Measurements from ENCODE around the gene GATM. TPM values are rescaled to one million over a fixed set of nuclear protein-coding genes. Genes with fewer than 3 reads are reported as not detected.
"Not testable (repeated sequence)": the region's sequence is repeated elsewhere in the genome, so short reads cannot be mapped to it uniquely, and the experiment has no call there.

The GATM gene
- total RNA-seq, 1 donor from 2014 or later = 26.8 TPM

DNA sequence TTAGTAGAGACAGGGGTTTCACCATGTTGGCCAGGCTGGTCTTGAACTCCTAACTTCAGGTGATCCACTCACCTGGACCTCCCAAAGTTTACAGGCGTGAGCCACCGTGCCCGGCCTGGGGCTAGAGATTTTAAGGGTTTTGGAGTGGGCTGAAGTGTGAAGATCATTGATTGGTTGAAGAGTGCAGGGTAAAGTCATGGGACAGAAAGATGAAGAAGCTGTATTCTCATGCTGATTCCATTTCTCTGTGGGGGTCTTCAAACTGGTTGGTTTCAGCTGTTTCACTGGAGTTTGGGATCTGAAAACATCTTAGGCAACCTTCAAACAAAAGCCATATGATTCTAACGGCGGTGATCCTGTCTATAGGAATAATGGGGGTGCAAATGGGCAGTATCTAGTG lies 52.1 kb downstream of the GATM start:
- TF ChIP-seq, protein P1, sequence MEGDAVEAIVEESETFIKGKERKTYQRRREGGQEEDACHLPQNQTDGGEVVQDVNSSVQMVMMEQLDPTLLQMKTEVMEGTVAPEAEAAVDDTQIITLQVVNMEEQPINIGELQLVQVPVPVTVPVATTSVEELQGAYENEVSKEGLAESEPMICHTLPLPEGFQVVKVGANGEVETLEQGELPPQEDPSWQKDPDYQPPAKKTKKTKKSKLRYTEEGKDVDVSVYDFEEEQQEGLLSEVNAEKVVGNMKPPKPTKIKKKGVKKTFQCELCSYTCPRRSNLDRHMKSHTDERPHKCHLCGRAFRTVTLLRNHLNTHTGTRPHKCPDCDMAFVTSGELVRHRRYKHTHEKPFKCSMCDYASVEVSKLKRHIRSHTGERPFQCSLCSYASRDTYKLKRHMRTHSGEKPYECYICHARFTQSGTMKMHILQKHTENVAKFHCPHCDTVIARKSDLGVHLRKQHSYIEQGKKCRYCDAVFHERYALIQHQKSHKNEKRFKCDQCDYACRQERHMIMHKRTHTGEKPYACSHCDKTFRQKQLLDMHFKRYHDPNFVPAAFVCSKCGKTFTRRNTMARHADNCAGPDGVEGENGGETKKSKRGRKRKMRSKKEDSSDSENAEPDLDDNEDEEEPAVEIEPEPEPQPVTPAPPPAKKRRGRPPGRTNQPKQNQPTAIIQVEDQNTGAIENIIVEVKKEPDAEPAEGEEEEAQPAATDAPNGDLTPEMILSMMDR (conservative IDR thresholded peaks at IDR 0.05) = no peak
- no peak overlapping the region for H3K4me3 Mint-ChIP-seq
- H3K27ac Mint-ChIP-seq = no peak overlapping the region

DNA sequence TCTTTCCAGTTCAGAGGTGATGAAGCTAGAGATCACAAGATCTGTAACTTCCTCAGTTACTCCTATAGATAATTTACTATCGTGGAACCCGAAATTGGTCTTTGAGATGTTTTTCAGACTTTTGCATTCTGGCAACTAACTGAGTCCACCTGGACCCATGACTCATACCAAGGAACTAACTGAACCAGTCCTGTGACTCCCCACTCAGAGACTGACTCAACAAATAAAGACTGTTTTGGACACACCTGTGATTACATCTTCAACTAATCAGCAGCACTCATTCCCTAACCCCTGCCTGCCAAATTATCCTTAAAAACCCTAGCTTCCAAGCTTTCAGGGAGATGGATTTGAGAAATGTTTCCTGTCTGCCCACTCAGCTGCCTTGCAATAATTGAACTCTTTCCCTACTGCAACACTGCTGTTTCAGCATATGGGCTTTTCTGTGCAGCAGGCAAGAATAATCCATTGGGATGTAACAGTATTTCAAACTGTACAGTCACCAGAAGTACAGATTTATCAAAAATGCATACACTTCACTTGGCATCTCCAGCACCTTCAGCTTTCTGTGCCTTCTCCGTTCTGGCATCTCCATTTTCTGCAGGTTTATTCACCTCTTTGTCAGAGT lies 57.7 kb downstream of the GATM start:
- TF ChIP-seq, protein P1 (conservative IDR thresholded peaks at IDR 0.05) = no peak
- peaks cover 7% of the 10 kb centered on the region for H3K4me1 Mint-ChIP-seq (ENCODE audit: unreplicated experiment)
- peaks cover 5% of the 10 kb centered on the region for H3K27me3 Mint-ChIP-seq
- no peaks in the 10 kb centered on the region for H3K36me3 Mint-ChIP-seq
- H3K9me3 Mint-ChIP-seq = peaks cover 11% of the 10 kb centered on the region
- H3K4me3 Mint-ChIP-seq = no peak overlapping the region
- no peak overlapping the region for H3K27ac Mint-ChIP-seq
- no peak for DNase-seq (ENCODE audit: extremely low spot score, unreplicated experiment)

More for the DNA sequence above, 52.1 kb downstream of the GATM start:
- DNase-seq (ENCODE audit: extremely low spot score, unreplicated experiment) = no peak
- Mint-ChIP-seq H3K27me3 (peaks cover 5% of the 10 kb centered on the region), H3K36me3 (no peaks in the 10 kb centered on the region), H3K4me1 (ENCODE audit: unreplicated experiment) (no peaks in the 10 kb centered on the region), H3K9me3 (peaks cover under 1% of the 10 kb centered on the region)

DNA sequence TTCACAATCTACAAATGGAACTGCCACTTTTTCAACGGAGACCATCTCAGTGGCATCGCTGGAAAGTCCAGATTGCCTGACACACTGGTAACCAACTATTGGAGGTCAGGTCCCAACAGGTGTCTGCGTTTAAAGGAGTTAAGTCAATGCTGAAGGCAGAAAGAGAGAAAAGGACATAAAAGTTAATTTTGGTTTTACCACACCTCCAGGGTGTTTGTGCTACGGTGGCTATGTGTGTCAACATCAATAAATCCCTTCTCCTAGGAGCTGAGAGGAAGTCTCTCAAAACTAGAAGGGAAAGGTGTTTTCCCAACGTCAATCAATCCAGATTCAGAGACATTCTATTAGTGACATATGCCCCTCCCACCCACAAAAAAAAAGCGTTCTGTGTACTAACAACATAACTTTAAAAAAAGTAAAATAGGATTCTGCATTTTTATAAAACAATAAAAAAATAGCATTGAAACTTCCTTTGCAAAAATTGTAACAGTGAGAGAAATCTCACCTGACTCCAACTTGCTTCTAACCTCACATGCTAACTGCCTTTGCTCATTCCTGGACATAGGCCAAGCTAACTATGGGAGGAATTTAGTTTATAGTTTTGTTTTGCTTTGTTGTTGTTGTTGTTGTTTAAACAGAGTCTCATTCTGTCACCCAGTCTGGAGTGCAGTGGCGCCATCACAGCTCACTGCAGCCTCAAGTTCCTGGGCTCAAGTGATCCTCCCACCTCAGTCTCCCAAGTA lies 58.7 kb downstream of the GATM start:
- H3K36me3 Mint-ChIP-seq = no peaks in the 10 kb centered on the region
- peaks cover 11% of the 10 kb centered on the region for H3K9me3 Mint-ChIP-seq
- no peak overlapping the region for H3K4me3 Mint-ChIP-seq
- H3K27ac Mint-ChIP-seq = no peak overlapping the region
- DNase-seq (ENCODE audit: extremely low spot score, unreplicated experiment) = no peak
- peaks cover 5% of the 10 kb centered on the region for H3K27me3 Mint-ChIP-seq
- H3K4me1 Mint-ChIP-seq (ENCODE audit: unreplicated experiment) = peaks cover 7% of the 10 kb centered on the region
- TF ChIP-seq, protein P1 (conservative IDR thresholded peaks at IDR 0.05) = no peak

DNA sequence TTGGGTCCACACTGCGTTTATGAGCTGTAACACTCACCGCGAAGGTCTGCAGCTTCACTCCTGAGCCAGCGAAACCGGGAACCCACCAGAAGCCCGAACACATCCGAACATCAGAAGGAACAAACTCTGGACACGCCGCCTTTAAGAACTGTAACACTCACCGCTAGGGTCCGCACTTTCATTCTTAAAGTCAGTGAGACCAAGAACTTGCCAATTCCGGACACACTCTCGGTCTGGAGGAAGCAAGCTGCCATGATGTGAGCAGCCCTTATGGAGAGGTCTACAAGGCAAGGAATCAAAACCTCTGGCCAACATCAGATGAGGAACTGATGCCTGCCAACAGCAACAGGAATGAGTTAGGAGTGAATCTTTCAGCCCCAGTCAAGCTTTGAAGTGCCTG lies 63.4 kb downstream of the GATM start:
- DNase-seq (ENCODE audit: extremely low spot score, unreplicated experiment) = no peak
- no peaks in the 10 kb centered on the region for H3K4me1 Mint-ChIP-seq (ENCODE audit: unreplicated experiment)
- no peaks in the 10 kb centered on the region for H3K36me3 Mint-ChIP-seq
- TF ChIP-seq, protein P1 (conservative IDR thresholded peaks at IDR 0.05) = no peak
- no peak overlapping the region for H3K27ac Mint-ChIP-seq
- H3K9me3 Mint-ChIP-seq = no peaks in the 10 kb centered on the region
- peaks cover 5% of the 10 kb centered on the region for H3K27me3 Mint-ChIP-seq
- H3K4me3 Mint-ChIP-seq = no peak overlapping the region

DNA sequence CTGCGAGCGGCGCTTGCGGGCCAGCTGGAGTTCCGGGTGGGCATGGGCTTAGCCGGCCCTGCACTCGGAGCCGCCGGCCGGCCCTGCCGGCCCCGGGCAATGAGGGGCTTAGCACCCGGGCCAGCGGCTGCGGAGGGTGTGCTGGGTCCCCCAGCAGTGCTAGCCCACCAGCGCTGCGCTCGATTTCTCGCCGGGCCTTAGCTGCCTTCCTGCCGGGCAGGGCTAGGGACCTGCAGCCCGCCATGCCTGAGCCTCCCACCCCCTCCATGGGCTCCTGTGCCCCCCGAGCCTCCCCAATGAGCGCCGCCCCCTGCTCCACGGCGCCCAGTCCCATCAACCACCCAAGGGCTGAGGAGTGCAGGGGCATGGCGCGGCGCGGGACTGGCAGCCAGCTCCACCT lies 64.2 kb downstream of the GATM start:
- not testable (repeated sequence) for H3K27ac Mint-ChIP-seq; DNase-seq (ENCODE audit: extremely low spot score, unreplicated experiment); H3K36me3 Mint-ChIP-seq; H3K9me3 Mint-ChIP-seq; H3K4me3 Mint-ChIP-seq; H3K27me3 Mint-ChIP-seq; H3K4me1 Mint-ChIP-seq (ENCODE audit: unreplicated experiment)

Other genes with a start within 250 kb of the GATM start
- 3.2 and 9.4 TPM in 2 replicates for gene DUOXA1, start 248.7 kb downstream of the GATM start, total RNA-seq (ENCODE audit: low replicate concordance)
- 5.5 and 11.1 TPM in 2 replicates for gene DUOX1, start 248.6 kb downstream of the GATM start, total RNA-seq (ENCODE audit: low replicate concordance)
- 10.9 and 29.0 TPM in 2 replicates for gene SHF, start 190.6 kb downstream of the GATM start, total RNA-seq (ENCODE audit: low replicate concordance)
- gene SLC28A2, start 126.3 kb downstream of the GATM start, total RNA-seq (ENCODE audit: low replicate concordance) = 0.14 and 2.4 TPM in 2 replicates
- gene SLC30A4, start 144.2 kb upstream of the GATM start, total RNA-seq (ENCODE audit: low replicate concordance) = 7.2 and 12.5 TPM in 2 replicates
- gene BLOC1S6, start 208.8 kb upstream of the GATM start, total RNA-seq (ENCODE audit: low replicate concordance) = 30.9 and 46.7 TPM in 2 replicates

All from type B pancreatic cell (in vitro differentiated cells).